ENCODE measurements around the gene STXBP5L.
"Not testable (repeated sequence)": the region's sequence is repeated elsewhere in the genome, so short reads cannot be mapped to it uniquely, and the experiment has no call there.

STXBP5L gene

GRCh38 chr3:120985242-120985641 lies 77.2 kb downstream of the STXBP5L start:
- in situ Hi-C loops (cut with MboI; ENCODE audit: low pct_unique_long_range_greater_than_20kb, low sequenced_read_pairs) = no loop called here
- DNase-seq = no peak

GRCh38 chr3:120988994-120989393 lies 81.0 kb downstream of the STXBP5L start:
- DNase-seq = no peak
- in situ Hi-C loops (cut with MboI; ENCODE audit: low pct_unique_long_range_greater_than_20kb, low sequenced_read_pairs) = no loop called here

GRCh38 chr3:121018917-121019321 lies 110.9 kb downstream of the STXBP5L start:
- DNase-seq = no peak
- in situ Hi-C loops (cut with MboI; ENCODE audit: low pct_unique_long_range_greater_than_20kb, low sequenced_read_pairs) = no loop called here

GRCh38 chr3:121063628-121064027 lies 155.6 kb downstream of the STXBP5L start:
- in situ Hi-C loops (cut with MboI; ENCODE audit: low pct_unique_long_range_greater_than_20kb, low sequenced_read_pairs) = no loop called here
- DNase-seq = no peak

- no peak for DNase-seq
- in situ Hi-C loops (cut with MboI; ENCODE audit: low pct_unique_long_range_greater_than_20kb, low sequenced_read_pairs) = no loop called here
Measured at GRCh38 chr3:121064121-121064520, 156.1 kb downstream of the STXBP5L start.

- no peak for DNase-seq
- in situ Hi-C loops (cut with MboI; ENCODE audit: low pct_unique_long_range_greater_than_20kb, low sequenced_read_pairs) = no loop called here
Measured at GRCh38 chr3:121072133-121072532, 164.1 kb downstream of the STXBP5L start.

GRCh38 chr3:121073011-121073410 lies 165.0 kb downstream of the STXBP5L start:
- in situ Hi-C loops (cut with MboI; ENCODE audit: low pct_unique_long_range_greater_than_20kb, low sequenced_read_pairs) = no loop called here
- DNase-seq = no peak

- in situ Hi-C loops (cut with MboI; ENCODE audit: low pct_unique_long_range_greater_than_20kb, low sequenced_read_pairs) = no loop called here
- no peak for DNase-seq
Measured at GRCh38 chr3:121075191-121075590, 167.2 kb downstream of the STXBP5L start.

- DNase-seq; in situ Hi-C loops (cut with MboI; ENCODE audit: low pct_unique_long_range_greater_than_20kb, low sequenced_read_pairs): not testable (repeated sequence)
Measured at GRCh38 chr3:121078378-121079101, 170.5 kb downstream of the STXBP5L start.

- in situ Hi-C loops (cut with MboI; ENCODE audit: low pct_unique_long_range_greater_than_20kb, low sequenced_read_pairs) = no loop called here
- DNase-seq = no peak
Measured at GRCh38 chr3:121096953-121097352, 188.9 kb downstream of the STXBP5L start.

GRCh38 chr3:121111086-121111485 lies 203.1 kb downstream of the STXBP5L start:
- in situ Hi-C loops (cut with MboI; ENCODE audit: low pct_unique_long_range_greater_than_20kb, low sequenced_read_pairs); DNase-seq: not testable (repeated sequence)

GRCh38 chr3:121111914-121112612 lies 204.1 kb downstream of the STXBP5L start:
- in situ Hi-C loops (cut with MboI; ENCODE audit: low pct_unique_long_range_greater_than_20kb, low sequenced_read_pairs) = no loop called here
- no peak for DNase-seq

GRCh38 chr3:121126033-121126706 lies 218.2 kb downstream of the STXBP5L start:
- in situ Hi-C loops (cut with MboI; ENCODE audit: low pct_unique_long_range_greater_than_20kb, low sequenced_read_pairs) = no loop called here

GRCh38 chr3:121126707-121127035 lies 218.7 kb downstream of the STXBP5L start:
- in situ Hi-C loops (cut with MboI; ENCODE audit: low pct_unique_long_range_greater_than_20kb, low sequenced_read_pairs) = no loop called here
- no peak for DNase-seq

More at GRCh38 chr3:121126033-121126706, 218.2 kb downstream of the STXBP5L start:
- no peak for DNase-seq

- in situ Hi-C loops (cut with MboI; ENCODE audit: low pct_unique_long_range_greater_than_20kb, low sequenced_read_pairs) = no loop called here
- DNase-seq = peak; percentile 9
Measured at GRCh38 chr3:121152573-121152972, 244.6 kb downstream of the STXBP5L start.

- DNase-seq = no peak
- in situ Hi-C loops (cut with MboI; ENCODE audit: low pct_unique_long_range_greater_than_20kb, low sequenced_read_pairs) = no loop called here
Measured at GRCh38 chr3:121153851-121154250, 245.8 kb downstream of the STXBP5L start.

GRCh38 chr3:121155028-121155427 lies 247.0 kb downstream of the STXBP5L start:
- DNase-seq = no peak
- in situ Hi-C loops (cut with MboI; ENCODE audit: low pct_unique_long_range_greater_than_20kb, low sequenced_read_pairs) = no loop called here

GRCh38 chr3:121165397-121165837 lies 257.4 kb downstream of the STXBP5L start:
- no peak for DNase-seq
- in situ Hi-C loops (cut with MboI; ENCODE audit: low pct_unique_long_range_greater_than_20kb, low sequenced_read_pairs) = no loop called here

- in situ Hi-C loops (cut with MboI; ENCODE audit: low pct_unique_long_range_greater_than_20kb, low sequenced_read_pairs) = no loop called here
- DNase-seq = no peak
Measured at GRCh38 chr3:121167374-121168139, 259.6 kb downstream of the STXBP5L start.

Data from KBM-7 (cell line).